Activated naive CD4-positive, alpha-beta T cell treated with anti-CD3 and anti-CD28 coated beads, Interleukin-2, amount 10 ng/mL, durations not matched to agents 7 days and 5 days (primary cell): ENCODE measurements around the gene TAS2R14.
A peak's percentile ranks its signal among the peaks of the same experiment; 100 is the strongest.

ENCODE experiments used
- CTCF ChIA-PET: fragments of 350-600 bp; sonication (Branson Sonifier 250); formaldehyde crosslinking; loops from one replicate; lab custom pipeline; 2021; ENCODE audit warnings: antibody characterized with exemption; lab: Charles Lee
- DNase-seq: peaks from one replicate; pipeline ENCODE4 v3.0.0-alpha.2; 2020
- H3K27ac Mint-ChIP-seq: one replicate; pipeline ENCODE4 v1.8.0; 2021; ENCODE audit warnings: mild to moderate bottlenecking, moderate library complexity, mixed read lengths
- H3K27me3 Mint-ChIP-seq: one replicate; pipeline ENCODE4 v1.8.0; 2021; ENCODE audit warnings: mild to moderate bottlenecking, mixed read lengths
- H3K36me3 Mint-ChIP-seq: one replicate; pipeline ENCODE4 v1.8.0; 2021; ENCODE audit warnings: mixed read lengths
- H3K4me1 Mint-ChIP-seq: one replicate; pipeline ENCODE4 v1.8.0; 2021; ENCODE audit warnings: mixed read lengths
- H3K4me3 Mint-ChIP-seq: one replicate; pipeline ENCODE4 v1.8.0; 2021; ENCODE audit warnings: mild to moderate bottlenecking, moderate library complexity, mixed read lengths
- H3K9me3 Mint-ChIP-seq: one replicate; pipeline ENCODE4 v1.8.0; 2021; ENCODE audit warnings: mixed read lengths

The TAS2R14 gene, protein sequence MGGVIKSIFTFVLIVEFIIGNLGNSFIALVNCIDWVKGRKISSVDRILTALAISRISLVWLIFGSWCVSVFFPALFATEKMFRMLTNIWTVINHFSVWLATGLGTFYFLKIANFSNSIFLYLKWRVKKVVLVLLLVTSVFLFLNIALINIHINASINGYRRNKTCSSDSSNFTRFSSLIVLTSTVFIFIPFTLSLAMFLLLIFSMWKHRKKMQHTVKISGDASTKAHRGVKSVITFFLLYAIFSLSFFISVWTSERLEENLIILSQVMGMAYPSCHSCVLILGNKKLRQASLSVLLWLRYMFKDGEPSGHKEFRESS

DNA sequence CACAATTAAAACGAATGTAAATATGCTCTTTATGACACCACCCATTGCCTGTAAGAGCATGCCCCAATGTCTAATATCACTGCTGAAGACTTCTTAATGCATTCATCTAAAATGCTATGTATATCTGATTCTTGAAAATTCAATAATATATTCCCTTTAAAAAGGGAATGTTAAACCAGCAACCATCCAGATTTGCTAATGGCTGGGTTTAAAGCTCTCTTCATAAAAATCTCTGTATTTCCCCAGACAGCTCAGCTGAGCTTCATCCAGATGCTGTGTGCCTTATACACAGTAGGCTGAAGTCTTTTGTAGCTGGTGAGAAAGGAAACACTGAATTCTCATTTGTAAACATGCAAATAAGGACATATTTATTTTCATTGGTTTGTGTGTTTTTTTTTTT, at the start of gene TAS2R14:
Gene TAS2R14 (minus strand): TSS at position 101 of the 400 bp plus-strand sequence. CDS start 56 bp downstream, at position 45.
- Mint-ChIP-seq H3K9me3 (peaks cover under 1% of the 10 kb centered on the region), H3K4me1 (peaks cover 9% of the 10 kb centered on the region), H3K27me3 (no peaks in the 10 kb centered on the region), H3K36me3 (no peaks in the 10 kb centered on the region), H3K4me3 (no peak within 1 kb of the TSS), H3K27ac (no peak within 1 kb of the TSS)
- CTCF ChIA-PET, result no interaction called here
- DNase-seq, result no peak

- H3K4me1 Mint-ChIP-seq, result peaks cover 21% of the 10 kb centered on the region
- H3K27ac Mint-ChIP-seq, result no peak within 1 kb of the TSS
- CTCF ChIA-PET, result no interaction called here
- H3K9me3 Mint-ChIP-seq, result peaks cover 6% of the 10 kb centered on the region
- DNase-seq, result no peak
- no peak within 1 kb of the TSS for H3K4me3 Mint-ChIP-seq
- H3K27me3 Mint-ChIP-seq, result peaks cover 13% of the 10 kb centered on the region
- peaks cover 12% of the 10 kb centered on the region for H3K36me3 Mint-ChIP-seq
Measured at GRCh38 chr12:10986812-10987211, 47.7 kb upstream of the TAS2R14 start, which contains the start of gene TAS2R50. Gene TAS2R50, minus strand, starts transcription at chr12:10986912. Its CDS starts 52 bp downstream, at chr12:10986860.

GRCh38 chr12:10982244-10982643, 43.2 kb upstream of the TAS2R14 start:
- H3K27ac Mint-ChIP-seq, result no peak overlapping the region
- CTCF ChIA-PET, result no interaction called here
- no peaks in the 10 kb centered on the region for H3K9me3 Mint-ChIP-seq
- peaks cover 24% of the 10 kb centered on the region for H3K4me1 Mint-ChIP-seq
- peaks cover 31% of the 10 kb centered on the region for H3K27me3 Mint-ChIP-seq
- no peak overlapping the region for H3K4me3 Mint-ChIP-seq
- peak; percentile 73 for DNase-seq
- peaks cover 4% of the 10 kb centered on the region for H3K36me3 Mint-ChIP-seq

DNA sequence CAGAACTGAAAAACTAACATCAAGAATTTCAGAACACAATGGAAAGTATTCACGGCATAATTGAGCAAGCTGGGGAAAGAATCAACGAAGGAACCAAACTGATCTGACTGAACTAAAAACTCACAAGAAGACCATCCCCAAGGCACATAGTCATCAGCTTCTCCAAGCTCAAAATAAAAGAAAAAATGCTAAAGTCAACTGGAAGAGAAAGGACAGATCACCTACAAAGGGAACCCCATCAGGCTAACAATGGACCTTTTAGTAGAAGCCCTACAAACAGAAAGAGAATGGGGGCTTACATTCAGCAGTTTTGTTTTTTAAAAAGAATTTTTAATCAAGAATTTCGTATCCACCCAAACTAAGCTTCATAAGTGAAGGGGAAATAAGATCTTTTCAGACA, 35.9 kb upstream of the TAS2R14 start:
- no peak for DNase-seq
- Mint-ChIP-seq H3K27ac (no peak overlapping the region), H3K9me3 (no peaks in the 10 kb centered on the region), H3K27me3 (peaks cover 21% of the 10 kb centered on the region), H3K4me3 (no peak overlapping the region), H3K4me1 (no peaks in the 10 kb centered on the region), H3K36me3 (no peaks in the 10 kb centered on the region)
- CTCF ChIA-PET, result no interaction called here

DNA sequence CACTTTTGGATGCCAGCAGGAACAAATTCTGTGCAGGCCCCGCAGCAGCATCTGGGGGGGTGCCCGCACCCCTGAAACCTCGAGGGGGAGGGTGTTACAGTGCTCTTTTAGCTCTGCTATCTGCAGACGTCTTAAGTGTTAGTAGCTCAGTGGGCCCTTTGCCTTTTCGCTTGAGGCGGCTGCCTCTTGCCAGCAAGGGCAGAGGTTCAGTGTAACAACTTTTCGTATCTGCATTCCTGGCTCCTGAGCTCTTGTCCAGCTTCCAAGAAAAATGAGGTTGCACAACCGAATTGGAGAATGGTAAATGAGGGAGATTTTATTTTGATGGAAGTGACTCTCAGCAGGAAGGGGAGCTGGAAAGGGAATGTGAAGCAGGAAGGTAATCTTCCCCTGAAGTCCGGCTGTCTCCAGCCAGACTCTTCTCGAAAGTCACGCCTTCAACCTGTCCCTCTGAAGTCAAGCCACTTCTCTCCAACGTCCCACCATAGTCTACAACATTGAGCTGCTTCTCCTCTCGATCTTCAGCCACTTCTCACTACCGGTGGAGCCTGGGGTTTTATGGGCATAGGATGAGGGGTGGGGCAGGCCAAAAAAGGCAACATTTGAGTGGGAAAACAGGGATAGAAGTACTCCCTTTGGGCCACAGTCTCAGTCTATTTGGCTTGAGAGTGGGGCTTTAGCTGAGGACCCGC, 29.8 kb upstream of the TAS2R14 start:
- CTCF ChIA-PET, result no interaction called here
- no peak overlapping the region for H3K4me3 Mint-ChIP-seq
- no peak overlapping the region for H3K27ac Mint-ChIP-seq
- no peaks in the 10 kb centered on the region for H3K27me3 Mint-ChIP-seq
- no peaks in the 10 kb centered on the region for H3K9me3 Mint-ChIP-seq
- no peak for DNase-seq
- no peaks in the 10 kb centered on the region for H3K4me1 Mint-ChIP-seq
- no peaks in the 10 kb centered on the region for H3K36me3 Mint-ChIP-seq

DNA sequence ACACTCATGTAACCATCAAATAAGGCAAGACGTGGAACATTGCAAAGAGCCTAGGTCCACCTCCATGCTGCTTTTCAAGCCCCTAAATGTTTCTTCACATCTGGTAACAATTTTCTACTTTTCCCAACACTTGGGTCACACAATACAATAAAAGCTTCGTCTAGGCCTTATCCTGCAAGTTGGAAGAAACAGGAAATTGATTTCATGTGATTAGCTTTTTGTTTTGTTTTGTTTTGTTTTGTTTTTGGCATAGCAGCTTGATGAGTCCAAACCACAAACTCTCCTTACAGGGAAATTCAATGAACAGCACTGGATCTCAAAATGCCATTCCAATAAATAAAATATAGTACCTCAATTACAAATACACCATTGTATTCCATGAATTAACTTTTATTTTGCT, 28.3 kb upstream of the TAS2R14 start:
- H3K27ac Mint-ChIP-seq, result no peak overlapping the region
- H3K27me3 Mint-ChIP-seq, result no peaks in the 10 kb centered on the region
- H3K9me3 Mint-ChIP-seq, result no peaks in the 10 kb centered on the region
- H3K36me3 Mint-ChIP-seq, result no peaks in the 10 kb centered on the region
- CTCF ChIA-PET, result no interaction called here
- no peak for DNase-seq
- no peak overlapping the region for H3K4me3 Mint-ChIP-seq
- no peaks in the 10 kb centered on the region for H3K4me1 Mint-ChIP-seq

- no peaks in the 10 kb centered on the region for H3K27me3 Mint-ChIP-seq
- H3K4me1 Mint-ChIP-seq, result peaks cover under 1% of the 10 kb centered on the region
- CTCF ChIA-PET, result no interaction called here
- no peak for DNase-seq
- no peaks in the 10 kb centered on the region for H3K9me3 Mint-ChIP-seq
- peaks cover 1% of the 10 kb centered on the region for H3K36me3 Mint-ChIP-seq
- H3K4me3 Mint-ChIP-seq, result no peak overlapping the region
- no peak overlapping the region for H3K27ac Mint-ChIP-seq
Measured at GRCh38 chr12:10966314-10966713, 27.3 kb upstream of the TAS2R14 start.

DNA sequence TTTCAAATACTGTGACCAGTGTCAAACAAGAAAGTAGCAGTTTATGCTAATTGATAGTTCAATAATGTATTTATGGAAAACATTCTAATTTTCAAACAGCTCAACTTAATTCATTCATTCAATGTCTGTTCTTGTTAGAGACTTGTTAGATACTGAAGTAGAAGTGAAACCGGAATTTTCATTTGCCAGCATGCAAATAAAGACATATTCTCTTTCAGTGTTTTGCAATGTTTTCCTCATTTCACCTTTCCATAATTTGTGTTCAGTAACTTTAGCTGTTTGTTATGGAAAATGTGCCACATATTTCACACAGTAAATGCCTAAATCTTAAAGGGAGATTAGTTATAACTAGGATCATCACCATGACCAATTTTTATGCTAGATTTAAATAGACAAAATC, 26.4 kb upstream of the TAS2R14 start:
- Mint-ChIP-seq H3K27ac (no peak overlapping the region), H3K27me3 (no peaks in the 10 kb centered on the region), H3K4me1 (peaks cover 8% of the 10 kb centered on the region), H3K36me3 (peaks cover 1% of the 10 kb centered on the region), H3K4me3 (no peak overlapping the region), H3K9me3 (no peaks in the 10 kb centered on the region)
- DNase-seq, result no peak
- CTCF ChIA-PET, result no interaction called here

DNA sequence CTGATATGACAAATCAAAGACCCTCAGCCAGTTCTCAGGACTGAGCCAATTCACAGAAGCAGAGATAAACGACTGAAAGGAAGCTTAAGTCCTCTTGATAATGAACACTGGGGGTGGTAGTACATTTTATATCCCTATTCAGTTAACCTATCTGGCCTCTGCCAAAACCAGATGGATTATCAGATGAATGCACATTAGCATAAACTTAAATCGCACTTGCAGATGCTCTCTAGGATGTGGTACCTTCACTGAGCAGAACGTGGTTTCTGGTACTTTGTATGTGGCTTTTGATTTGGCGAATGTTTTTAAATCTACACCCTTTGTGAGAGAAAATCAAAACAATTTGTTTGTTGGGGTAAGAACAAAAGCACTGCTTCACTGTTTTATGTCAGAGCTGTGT, 21.1 kb upstream of the TAS2R14 start:
- no peaks in the 10 kb centered on the region for H3K27me3 Mint-ChIP-seq
- peaks cover 22% of the 10 kb centered on the region for H3K4me1 Mint-ChIP-seq
- no peak overlapping the region for H3K4me3 Mint-ChIP-seq
- H3K36me3 Mint-ChIP-seq, result peaks cover 7% of the 10 kb centered on the region
- peaks cover 2% of the 10 kb centered on the region for H3K9me3 Mint-ChIP-seq
- H3K27ac Mint-ChIP-seq, result no peak overlapping the region
- DNase-seq, result no peak
- CTCF ChIA-PET, result interaction anchor here (0.6 kb wide), 1 partner anchor 239 kb away, joined by 3 read pairs; no protein-coding TSS in a partner anchor

DNA sequence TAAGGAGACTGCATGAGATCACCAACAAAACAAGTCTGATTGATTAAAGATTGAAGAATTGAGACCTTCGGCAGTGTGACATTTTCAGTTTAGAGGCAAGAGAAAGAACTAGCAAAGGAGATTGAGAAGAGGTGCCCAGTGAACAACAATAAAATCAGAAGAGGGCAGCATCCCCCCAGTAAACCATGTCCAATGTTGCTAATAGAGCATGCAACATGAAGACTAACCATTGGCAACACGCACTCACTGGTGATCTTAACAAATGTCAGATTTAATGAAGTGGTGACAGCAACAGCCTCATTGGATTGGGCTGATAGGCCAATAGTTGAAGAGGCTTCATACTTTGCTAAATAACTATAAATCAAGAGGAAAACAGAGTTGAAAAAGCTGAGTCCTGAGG, 20.7 kb upstream of the TAS2R14 start:
- Mint-ChIP-seq H3K27me3 (no peaks in the 10 kb centered on the region), H3K27ac (no peak overlapping the region), H3K36me3 (peaks cover 8% of the 10 kb centered on the region), H3K4me1 (peaks cover 22% of the 10 kb centered on the region), H3K4me3 (no peak overlapping the region), H3K9me3 (peaks cover 5% of the 10 kb centered on the region)
- CTCF ChIA-PET, result interaction anchor here (0.6 kb wide), 1 partner anchor 240 kb away, joined by 3 read pairs; no protein-coding TSS in a partner anchor
- DNase-seq, result no peak

- Mint-ChIP-seq H3K27me3 (no peaks in the 10 kb centered on the region), H3K9me3 (peaks cover 7% of the 10 kb centered on the region), H3K36me3 (peaks cover 8% of the 10 kb centered on the region), H3K4me3 (no peak overlapping the region), H3K27ac (no peak overlapping the region), H3K4me1 (peaks cover 25% of the 10 kb centered on the region)
- DNase-seq, result no peak
- CTCF ChIA-PET, result no interaction called here
Measured at GRCh38 chr12:10957741-10958140, 18.7 kb upstream of the TAS2R14 start.

DNA sequence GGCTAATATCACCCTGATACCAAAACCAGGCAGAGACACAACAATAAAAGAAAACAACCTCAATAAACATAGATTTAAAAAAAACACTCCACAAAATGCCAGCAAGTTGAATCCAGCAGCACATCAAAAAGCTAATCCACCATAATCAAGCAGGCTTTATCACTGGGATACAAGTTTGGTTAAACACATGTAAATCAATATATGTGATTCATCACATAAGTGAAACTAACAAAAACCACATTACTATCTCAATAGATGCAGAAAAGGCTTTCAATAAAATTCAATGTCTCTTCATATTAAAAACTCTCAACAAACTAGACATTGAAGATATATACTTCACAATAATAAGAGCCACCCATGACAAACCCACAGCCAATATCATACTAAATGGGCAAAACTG, 17.0 kb upstream of the TAS2R14 start:
- no peaks in the 10 kb centered on the region for H3K27me3 Mint-ChIP-seq
- no peak overlapping the region for H3K27ac Mint-ChIP-seq
- peaks cover 6% of the 10 kb centered on the region for H3K36me3 Mint-ChIP-seq
- no peak overlapping the region for H3K4me3 Mint-ChIP-seq
- peaks cover 22% of the 10 kb centered on the region for H3K4me1 Mint-ChIP-seq
- H3K9me3 Mint-ChIP-seq, result peaks cover 7% of the 10 kb centered on the region
- no peak for DNase-seq
- CTCF ChIA-PET, result no interaction called here

- Mint-ChIP-seq H3K9me3 (peaks cover 16% of the 10 kb centered on the region), H3K27me3 (no peaks in the 10 kb centered on the region), H3K36me3 (peaks cover 8% of the 10 kb centered on the region), H3K4me3 (no peak overlapping the region), H3K4me1 (peaks cover 8% of the 10 kb centered on the region), H3K27ac (no peak overlapping the region)
- DNase-seq, result no peak
- CTCF ChIA-PET, result no interaction called here
Measured at GRCh38 chr12:10952645-10953044, 13.6 kb upstream of the TAS2R14 start.

- CTCF ChIA-PET, result no interaction called here
- H3K9me3 Mint-ChIP-seq, result peaks cover 25% of the 10 kb centered on the region
- H3K27me3 Mint-ChIP-seq, result no peaks in the 10 kb centered on the region
- H3K36me3 Mint-ChIP-seq, result peaks cover 2% of the 10 kb centered on the region
- peaks cover 9% of the 10 kb centered on the region for H3K4me1 Mint-ChIP-seq
- no peak overlapping the region for H3K27ac Mint-ChIP-seq
- H3K4me3 Mint-ChIP-seq, result no peak overlapping the region
- DNase-seq, result no peak
Measured at GRCh38 chr12:10943167-10943566, 4.1 kb upstream of the TAS2R14 start.
